ENCODE data around the gene GLTPD2.
A peak's percentile ranks its signal among the peaks of the same experiment; 100 is the strongest.

GLTPD2 gene

DNA sequence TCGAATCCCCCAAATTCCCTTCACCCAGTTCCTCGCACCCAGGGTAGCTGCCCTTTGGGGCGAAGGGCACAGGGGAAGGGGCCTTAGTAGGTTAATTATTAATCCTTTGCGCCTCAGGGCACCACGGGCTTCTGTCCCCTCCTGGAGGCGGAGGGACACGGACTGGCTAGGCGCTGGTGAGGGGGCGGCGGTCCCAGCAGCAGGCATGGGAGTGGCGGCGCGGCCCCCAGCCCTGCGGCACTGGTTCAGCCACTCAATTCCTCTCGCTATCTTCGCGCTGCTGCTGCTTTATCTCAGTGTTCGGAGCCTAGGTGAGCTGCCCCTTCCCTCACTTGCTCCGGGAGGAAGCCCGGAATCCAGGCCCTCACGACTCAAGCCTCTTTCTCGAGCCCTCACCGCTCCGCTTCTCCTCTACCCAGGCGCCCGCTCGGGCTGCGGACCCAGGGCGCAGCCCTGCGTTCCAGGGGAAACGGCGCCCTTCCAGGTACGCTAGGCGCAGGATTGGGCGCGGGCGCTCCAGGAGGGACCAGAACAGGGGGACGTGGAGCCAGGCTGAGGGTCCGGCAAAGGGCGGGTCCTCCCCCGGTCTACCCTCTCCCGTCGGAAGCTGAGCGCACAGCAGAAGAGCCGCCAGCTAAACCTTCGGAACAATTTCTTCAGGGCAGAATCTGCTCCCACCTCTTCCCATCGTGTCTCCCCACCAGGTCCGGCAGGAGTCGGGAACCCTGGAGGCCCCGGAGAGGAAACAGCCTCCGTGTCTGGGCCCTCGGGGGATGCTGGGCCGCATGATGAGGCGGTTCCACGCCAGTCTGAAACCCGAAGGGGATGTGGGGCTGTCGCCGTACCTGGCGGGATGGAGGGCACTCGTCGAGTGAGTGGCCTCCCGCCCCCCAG lies at the start of gene GLTPD2:
TSS of gene GLTPD2 (plus strand) at position 158 of the 894 bp plus-strand sequence. CDS start at position 206, 48 bp downstream.
- no peak for DNase-seq

DNA sequence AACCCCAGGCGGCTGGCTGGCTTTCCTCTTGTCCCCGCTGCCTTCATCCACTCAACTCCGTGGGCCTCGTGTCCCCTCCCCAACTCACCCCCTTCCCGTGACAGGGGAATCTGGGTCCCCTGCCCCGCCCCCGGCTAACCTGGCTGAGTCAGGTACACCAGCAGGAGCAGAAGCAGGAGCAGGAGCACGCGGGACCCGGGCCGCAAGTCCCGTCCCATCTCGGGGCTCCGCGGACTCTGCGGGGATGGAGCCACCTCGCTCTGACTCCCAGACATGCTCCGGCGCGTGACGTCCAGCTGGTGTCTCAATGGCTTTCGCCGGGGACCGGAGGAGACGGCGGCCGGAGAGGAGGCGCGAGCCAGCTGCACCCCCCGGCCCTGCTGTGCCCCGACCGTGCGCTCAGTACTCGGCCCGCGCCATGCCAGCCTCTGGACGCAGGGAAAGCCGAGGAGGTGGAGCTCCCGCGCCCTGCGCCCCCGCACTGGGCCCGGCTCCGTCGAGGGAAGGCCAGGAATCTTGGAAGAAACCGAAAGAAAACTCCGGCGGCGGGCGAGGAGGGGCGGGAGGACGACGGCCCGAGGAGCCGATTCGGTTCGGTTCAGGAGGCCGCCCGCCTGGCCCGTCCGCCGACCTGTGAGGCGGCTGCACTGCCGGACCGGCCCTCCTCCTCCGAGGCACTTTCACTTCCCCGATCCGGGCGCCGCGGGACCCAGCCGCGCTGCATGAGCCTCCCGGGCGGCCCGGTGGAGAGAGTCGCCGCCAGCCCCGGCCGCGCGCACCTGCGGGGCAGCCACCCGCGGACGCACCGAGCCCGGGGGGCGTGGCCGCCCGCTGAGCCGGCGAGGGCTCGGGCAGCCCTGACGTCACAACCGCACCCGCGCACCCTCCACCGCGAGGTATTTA lies 49.4 kb upstream of the GLTPD2 start, which contains the start of the genes CXCL16 and ZMYND15:
TSS of gene CXCL16 (minus strand) at position 807 of the 903 bp plus-strand sequence. CDS start at position 218, 589 bp downstream.
TSS of gene ZMYND15 (plus strand) at position 712 of the 903 bp plus-strand sequence. CDS start 716 bp downstream, outside the sequence.
- peak; percentile 34 for DNase-seq

DNA sequence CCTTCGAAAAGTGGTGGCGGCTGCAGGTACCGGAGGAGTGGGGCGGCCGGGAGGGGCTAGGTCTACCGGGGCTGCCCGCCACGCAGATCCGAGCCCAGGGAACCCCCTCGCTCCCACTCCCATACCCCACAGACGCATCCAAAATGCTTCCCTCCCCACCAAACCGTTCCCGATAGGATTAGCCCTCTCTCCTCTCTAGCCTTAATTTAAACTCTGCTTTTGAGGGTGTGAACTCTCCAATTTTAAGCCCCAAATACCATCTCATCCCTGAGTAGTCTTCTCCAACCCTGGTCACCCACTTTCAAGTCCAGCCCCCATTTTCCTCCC lies 48.8 kb upstream of the GLTPD2 start:
- DNase-seq, result no peak

DNA sequence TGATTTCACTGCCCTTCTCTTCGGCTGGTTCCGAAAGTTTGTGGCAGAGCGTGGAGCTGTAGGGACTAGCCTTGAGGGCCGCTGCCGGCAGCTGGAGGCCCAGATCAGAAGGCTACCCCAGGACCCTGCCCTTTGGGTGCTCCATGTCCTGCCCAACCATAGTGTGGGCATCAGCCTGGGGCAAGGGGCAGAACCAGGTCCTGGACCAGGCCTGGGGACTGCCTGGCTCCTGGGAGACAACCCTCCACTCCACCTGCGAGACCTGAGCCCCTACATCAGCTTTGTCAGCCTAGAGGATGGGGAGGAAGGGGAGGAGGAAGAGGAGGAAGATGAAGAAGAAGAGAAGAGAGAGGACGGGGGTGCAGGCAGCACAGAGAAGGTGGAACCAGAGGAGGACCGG lies 48.2 kb upstream of the GLTPD2 start:
- DNase-seq, result no peak

DNA sequence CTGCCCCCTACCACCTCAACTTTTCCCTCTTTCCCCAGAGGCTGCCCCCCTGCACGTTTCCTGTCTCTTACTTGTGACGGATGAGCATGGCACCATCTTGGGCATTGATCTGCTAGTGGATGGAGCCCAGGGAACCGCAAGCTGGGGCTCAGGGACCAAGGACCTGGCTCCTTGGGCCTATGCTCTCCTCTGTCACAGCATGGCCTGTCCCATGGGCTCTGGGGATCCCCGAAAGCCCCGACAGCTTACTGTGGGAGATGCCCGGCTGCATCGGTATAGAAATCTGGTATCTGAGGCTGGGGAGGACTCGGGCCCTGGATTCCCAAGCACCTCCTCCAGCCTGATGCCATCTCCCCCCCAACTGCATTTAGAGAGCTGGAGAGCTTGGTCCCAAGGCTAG lies 47.2 kb upstream of the GLTPD2 start:
- no peak for DNase-seq

DNA sequence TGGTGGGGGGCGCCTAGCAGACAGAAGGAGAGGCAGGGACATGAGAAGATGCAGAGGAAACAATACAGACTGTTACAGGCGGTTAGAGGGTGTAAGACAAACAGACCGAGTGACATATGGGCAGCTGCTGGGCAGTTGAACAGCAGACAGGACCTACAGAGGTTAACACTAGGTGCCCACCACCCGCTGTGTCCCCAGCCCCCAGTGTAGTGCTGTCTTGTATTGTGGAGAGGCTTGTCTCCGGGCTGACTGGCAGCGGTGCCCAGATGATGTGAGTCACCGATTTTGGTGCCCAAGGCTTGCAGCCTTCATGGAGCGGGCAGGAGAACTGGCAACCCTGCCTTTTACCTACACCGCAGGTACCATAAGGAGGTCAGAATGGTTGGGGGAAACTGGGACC lies 46.6 kb upstream of the GLTPD2 start:
- no peak for DNase-seq

DNA sequence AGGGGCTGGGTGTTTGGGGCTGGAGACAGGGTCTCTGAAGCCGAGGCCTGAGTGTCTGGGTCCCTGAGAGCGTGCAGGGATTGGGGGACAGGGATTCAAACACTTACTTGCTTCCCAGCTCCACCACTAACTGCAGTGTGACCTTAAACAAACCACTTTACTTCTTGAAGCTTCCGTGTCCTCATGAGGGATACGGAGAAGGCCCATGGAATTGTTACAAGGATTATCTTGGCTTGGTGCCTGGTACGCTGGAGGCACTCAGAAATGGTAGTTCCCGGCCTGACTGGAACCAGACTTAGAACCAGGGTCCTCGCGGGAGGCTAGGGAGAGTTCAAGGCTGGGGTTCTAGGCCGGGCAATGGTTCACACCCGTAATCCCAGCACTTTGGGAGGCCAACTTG lies 46.1 kb upstream of the GLTPD2 start:
- no peak for DNase-seq

DNA sequence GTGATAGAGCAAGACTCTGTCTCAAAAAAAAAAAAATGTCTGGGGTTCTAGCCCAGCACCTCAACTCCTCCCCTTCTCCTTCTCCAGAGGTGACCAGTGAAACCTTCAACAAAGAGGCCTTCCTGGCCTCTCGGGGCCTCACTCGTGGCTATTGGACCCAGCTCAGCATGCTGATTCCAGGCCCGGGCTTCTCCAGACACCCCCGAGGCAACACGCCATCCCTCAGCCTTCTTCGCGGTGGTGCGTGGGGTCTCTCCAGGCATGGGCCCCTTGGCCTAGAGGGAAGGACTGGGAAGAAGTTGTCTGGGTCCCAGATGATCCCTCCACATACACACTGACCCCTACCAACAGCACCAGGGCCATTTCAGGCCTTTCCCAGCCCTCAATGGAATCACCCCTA lies 45.5 kb upstream of the GLTPD2 start:
- DNase-seq, result no peak

DNA sequence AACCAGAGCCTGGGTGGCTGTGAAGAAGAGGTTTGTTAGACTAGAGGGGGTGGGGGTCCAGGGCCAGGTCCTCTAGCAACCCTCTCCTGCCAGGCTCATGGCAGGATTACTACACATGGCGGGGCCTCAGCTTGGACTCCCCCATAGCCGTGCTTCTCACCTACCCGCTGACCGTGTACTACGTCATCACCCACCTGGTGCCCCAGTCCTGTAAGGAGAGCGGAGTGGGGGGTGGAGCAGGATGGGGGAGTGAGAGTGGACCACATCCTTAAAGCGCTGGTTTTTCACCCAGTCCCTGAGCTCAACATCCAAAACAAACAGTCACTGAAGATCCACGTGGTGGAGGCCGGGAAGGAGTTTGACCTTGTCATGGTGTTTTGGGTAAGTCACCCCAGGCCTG lies 44.9 kb upstream of the GLTPD2 start:
- DNase-seq, result no peak

DNA sequence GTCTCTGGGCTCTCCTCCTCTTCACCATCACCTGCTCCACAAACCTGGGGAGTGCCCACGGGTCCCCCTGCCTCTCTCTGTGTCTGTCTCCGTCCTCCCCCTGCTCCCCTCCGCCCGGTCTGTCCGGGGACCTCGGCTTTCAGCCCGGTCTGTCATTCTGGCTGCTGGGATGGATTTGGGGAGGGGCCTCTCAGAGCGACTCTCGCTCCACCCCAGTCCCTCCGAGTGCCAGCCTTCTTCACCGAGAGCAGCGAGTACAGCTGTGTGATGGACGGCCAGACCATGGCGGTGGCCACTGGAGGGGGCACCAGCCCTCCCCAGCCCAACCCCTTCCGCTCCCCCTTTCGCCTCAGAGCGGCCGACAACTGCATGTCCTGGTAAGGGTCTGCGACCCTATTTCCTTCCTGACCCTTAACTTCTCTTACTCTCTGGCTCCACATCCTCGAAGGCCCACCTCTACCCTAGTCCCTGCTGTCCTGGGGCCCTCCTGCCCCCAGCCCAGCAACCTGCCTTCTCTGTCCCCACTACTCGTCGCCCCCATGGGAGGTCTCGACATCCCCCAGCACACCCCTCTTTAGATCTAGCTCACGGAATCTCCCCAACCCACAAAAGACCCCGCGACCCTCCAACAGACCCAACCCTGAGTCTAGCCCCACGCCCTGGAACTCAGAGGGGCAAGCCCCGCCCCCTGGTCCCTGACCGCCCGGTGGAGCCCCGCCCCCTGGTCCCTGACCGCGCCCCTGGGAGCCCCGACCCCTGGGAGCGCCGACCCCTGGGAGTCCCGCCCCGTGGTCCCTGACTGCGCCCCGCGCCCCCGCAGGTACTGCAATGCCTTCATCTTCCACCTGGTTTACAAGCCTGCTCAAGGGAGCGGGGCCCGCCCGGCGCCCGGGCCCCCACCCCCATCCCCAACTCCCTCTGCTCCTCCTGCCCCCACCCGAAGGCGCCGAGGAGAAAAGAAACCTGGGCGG lies 43.5 kb upstream of the GLTPD2 start:
- DNase-seq, result no peak

DNA sequence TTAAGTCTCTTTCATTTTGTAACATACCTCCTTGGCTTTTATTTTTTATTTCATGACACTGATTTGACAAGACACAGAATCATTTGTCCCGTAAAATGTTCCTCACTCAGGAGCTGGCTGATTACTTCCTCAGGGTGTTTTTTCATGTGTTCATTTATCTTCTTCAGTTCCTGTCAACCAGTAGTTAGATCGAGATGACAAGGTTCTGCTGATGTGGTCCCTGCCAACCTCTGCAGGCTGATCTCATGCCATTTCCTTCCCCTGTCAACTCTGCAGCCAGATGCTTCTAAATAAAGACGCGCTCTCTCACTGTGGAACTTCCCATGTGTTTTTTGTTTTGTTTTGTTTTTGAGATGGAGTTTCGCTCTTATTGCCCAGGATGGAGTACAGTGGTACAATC lies 40.9 kb upstream of the GLTPD2 start:
- peak; percentile 68 for DNase-seq

DNA sequence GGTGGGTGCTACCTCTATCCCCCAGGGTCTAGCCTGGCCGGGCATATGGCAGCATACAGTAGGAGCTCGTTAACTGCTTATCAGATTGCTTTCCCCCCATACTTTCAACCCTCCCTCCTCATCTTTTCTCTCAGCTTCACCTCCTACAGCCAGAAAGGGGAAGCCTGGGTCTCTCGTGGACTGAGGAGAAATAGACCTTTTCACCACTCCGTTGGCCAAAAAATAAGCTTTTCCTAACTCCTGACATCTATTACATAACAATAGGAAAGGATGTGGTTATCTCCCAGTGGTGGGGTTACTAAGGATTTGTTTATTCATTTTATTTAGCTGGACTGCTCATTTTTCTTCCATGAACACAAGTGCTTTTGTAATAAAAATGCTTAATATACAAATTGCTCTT lies 40.1 kb upstream of the GLTPD2 start:
- DNase-seq, result no peak

DNA sequence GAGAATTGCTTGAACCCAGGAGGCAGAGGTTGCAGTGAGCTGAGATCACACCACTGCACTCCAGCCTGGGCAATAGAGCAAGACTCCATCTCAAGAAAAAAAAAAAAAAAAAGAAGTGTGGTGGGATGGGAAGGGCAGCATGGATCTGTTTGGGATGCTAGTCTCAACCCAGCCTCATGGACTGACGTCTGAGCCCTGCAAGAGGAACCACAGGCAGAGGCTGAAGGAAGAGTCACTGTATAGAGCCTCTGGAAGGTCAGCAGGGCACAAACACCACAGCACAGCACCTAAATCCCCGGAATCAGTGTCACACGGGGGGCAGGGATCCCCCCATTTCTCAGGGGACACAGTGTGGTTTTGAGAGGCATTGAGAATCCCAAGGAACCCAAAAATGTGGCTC lies 38.2 kb upstream of the GLTPD2 start:
- no peak for DNase-seq

DNA sequence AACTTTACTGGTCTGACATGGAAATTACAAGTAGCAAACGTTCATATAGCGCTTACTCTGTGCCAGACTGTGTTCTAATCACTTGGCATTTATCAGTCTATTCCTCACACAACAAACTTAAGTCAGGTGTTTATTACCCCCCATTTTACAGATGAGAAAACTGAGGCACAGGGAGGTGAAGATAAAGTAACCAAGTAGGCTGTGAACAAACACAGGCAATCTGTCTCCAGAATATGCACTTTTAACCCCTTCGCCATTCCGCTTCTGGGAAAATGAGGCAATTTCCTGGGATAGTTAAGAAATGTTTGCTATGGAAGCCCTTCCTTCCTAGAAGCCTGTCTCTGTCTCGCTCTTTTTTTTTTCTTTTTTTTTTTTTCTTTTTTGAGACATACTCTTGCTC lies 36.8 kb upstream of the GLTPD2 start:
- DNase-seq, result no peak

DNA sequence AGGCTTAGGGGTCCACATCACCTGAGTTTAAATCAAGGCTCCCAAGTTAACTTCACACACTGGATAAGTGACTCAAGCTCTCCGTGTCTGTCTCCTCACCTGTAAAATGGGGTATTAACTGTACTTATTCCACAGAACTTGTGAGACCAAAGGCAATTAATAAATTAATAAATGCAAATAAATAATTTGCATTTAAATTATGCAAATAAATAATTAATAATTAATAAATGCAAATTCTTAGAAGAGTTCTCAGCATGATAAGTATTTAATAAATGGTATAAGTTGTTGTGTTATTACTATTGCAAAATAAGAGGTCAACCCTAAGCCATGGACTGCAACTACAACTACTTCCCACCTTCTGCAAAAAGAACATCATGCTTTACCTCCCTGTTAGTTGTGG lies 35.4 kb upstream of the GLTPD2 start:
- no peak for DNase-seq

DNA sequence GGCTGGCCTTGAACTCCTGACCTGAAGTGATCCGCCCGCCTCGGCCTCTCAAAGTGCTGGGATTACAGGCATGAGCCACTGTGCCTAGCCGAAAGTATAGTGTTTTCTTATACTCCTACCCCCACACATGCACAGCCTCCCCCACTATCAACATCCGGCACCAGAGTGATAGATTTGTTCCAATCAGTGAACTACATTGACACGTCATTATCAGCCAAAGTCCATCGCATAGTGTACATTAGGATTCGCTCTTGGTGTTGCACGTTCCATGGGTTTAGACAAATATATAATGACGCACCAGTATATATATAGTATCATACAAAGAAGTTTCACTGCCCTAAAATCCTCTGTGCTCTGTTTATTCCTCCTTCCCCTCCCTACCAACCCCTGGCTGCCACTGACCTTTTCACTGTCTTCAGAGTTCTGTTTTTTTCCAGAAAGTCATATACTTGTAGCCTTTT lies 29.0 kb upstream of the GLTPD2 start:
- DNase-seq, result no peak

DNA sequence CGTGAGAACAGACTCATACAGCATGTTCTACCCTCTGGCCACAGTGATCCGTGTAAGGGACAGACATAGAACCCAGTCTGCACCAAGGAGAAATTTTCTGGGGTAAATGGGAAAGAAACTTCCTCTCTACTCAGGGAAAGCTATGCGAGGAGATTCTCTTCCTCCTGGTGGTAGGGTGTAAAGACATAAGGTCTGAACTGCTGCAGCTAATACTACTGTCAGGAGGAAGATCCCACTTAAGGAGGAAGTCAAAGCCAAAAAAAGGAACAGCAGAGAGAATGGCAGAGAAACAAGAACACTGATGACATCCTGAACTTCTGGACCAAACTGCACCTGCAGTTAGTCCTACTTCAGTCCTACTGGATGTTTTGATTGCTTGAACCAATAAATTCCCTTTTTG lies 24.2 kb upstream of the GLTPD2 start:
- DNase-seq, result no peak

DNA sequence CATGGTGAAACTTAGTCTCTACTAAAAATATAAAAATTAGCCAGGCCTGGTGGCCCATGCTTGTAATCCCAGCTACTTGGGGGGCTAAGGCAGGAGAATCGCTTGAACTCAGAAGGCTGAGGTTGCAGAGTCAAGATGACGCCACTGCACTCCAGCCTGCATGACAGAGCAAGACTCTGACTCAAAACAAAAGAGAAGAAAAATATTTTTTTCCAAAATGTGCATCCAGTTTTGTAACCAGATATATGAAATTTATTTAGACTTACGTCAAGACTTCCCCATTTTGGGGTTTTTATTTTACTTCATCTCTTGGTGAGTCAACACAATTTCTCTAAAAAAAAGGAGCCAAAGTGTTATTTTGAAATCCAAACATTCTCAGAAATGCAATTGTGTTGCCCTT lies 22.6 kb upstream of the GLTPD2 start:
- no peak for DNase-seq

DNA sequence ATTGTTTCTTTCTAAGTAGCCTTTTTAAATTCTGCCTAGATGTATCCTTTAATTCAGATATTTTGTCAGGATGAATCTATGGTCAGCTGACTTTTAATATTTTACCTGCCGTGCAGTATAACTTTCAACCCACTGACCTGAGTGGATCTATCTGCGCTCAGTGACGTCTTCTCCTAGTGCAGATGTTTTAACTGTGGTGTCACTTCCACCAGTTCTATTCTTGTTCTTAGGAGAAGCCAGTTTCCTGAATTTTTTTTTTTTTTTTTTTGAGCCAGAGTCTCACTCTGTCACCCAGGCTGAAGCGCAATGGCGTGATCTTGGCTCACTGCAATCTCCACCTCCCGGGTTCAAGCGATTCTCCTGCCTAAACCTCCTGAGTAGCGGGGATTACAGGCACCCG lies 22.0 kb upstream of the GLTPD2 start:
- no peak for DNase-seq

DNA sequence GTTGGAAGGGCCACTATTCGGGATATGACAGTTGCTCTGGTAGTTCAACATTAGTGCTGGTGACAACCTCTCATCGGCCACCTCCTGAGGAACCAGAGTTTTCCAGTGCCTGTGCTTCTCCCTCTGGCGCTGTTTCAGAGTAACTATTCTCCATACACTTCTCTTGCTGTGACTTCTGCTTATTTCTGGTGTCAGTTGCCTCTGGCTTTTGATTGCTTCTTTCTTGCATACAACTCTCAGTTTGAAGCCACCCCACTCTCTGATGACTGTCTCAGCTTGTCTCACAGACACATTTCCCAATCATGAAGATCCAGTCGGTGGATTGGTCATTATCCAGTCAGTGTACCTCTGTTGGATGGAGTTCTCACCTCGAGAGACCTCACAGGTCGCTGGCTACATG lies 20.5 kb upstream of the GLTPD2 start:
- DNase-seq, result no peak

DNA sequence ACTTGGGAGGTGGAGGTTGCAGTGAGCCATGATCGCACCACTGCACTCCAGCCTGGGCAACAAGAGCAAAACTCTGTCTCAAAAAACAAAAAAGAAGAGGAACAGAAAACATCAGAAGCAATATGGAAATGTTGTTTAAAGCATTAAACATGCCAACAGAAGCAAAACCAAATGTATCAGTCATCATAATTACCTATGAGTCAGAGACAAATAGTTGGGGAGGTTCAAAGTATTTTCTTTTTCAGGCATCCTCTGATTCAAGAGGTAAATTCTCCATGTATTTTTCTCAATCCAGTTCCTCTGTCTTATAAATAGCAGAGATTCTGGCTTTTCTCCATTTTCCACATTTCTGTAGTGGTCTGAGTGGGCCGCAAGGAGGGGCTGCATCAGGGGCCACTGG lies 19.1 kb upstream of the GLTPD2 start:
- DNase-seq, result no peak

DNA sequence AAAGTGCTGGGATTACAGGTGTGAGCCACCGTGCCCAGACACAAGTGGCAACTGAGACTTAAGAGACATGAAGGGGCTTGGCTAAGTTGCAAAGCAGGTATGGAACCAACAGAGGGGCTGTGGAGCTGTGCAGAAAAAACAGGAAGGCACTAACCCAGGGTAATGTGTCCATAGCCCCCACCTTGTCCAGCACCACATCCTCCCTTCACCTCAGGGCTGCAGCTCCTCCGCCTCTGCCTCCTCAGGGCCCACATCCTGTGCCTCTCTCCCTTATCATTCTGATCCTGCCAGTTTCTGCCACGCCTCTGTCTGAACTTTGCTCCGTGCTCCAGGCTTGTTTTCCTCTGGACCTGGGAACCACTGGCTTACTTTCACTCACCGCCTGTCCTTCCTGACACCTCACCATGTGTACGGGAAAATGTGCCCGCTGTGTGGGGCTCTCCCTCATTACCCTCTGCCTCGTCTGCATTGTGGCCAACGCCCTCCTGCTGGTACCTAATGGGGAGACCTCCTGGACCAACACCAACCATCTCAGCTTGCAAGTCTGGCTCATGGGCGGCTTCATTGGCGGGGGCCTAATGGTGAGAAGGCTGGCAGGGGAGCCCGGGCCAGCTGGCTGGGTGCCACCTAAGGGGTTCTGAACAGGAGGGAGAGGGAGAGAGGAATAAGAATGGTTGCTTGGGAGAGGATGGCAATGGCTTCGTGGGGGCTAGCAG lies 17.1 kb upstream of the GLTPD2 start, which contains the start of gene TM4SF5:
TSS of gene TM4SF5 (plus strand) at position 368 of the 716 bp plus-strand sequence. CDS start at position 405, 37 bp downstream.
- peak; percentile 15 for DNase-seq

Measured in activated CD4-positive, alpha-beta T cell treated with anti-CD3 and anti-CD28 coated beads, Interleukin-10, Interleukin-2, amounts not matched to agents 100 ng/mL and 50 ng/mL, durations not matched to agents 16 hours and 8 hours (primary cell).